Calu3 (cell line): ENCODE data around the gene STK4. TPM values are rescaled to one million over a fixed set of nuclear protein-coding genes. Genes with fewer than 3 reads are reported as not detected.
A peak's percentile ranks its signal among the peaks of the same experiment; 100 is the strongest.

Experiments used
- BruUV-seq: library from RNA; stranded (reverse); fragments of 400-500 nt; replicated peaks from 2 replicates; lab custom pipeline; 2021; lab: Mats Ljungman, UMichigan
- CTCF ChIA-PET: fragments of 300-600 bp; sonication (Branson Sonifier 250); formaldehyde crosslinking; loops from one replicate; lab custom pipeline; 2022; ENCODE audit warnings: antibody characterized with exemption; lab: Charles Lee
- DNase-seq: peaks from one replicate; pipeline ENCODE4 v3.0.0; 2022
- H3K27ac Mint-ChIP-seq: one replicate; pipeline ENCODE4 v1.8.0; 2022; ENCODE audit warnings: mixed read lengths; ENCODE audit not compliant: unreplicated experiment
- H3K27me3 Mint-ChIP-seq: one replicate; pipeline ENCODE4 v1.8.0; 2022; ENCODE audit warnings: mixed read lengths; ENCODE audit not compliant: unreplicated experiment
- H3K36me3 Mint-ChIP-seq: one replicate; pipeline ENCODE4 v1.8.0; 2022; ENCODE audit warnings: mild to moderate bottlenecking, moderate library complexity, mixed read lengths; ENCODE audit not compliant: insufficient read depth, unreplicated experiment
- H3K4me1 Mint-ChIP-seq: one replicate; pipeline ENCODE4 v1.8.0; 2022; ENCODE audit warnings: mild to moderate bottlenecking, low read depth, mixed read lengths; ENCODE audit not compliant: unreplicated experiment
- H3K4me3 Mint-ChIP-seq: one replicate; pipeline ENCODE4 v1.8.0; 2022; ENCODE audit warnings: mild to moderate bottlenecking, low read depth, moderate library complexity, mixed read lengths; ENCODE audit not compliant: unreplicated experiment
- H3K9me3 Mint-ChIP-seq: one replicate; pipeline ENCODE4 v1.8.0; 2022; ENCODE audit warnings: low read depth, mixed read lengths; ENCODE audit not compliant: unreplicated experiment
- CTCF ChIP-seq: fragments of 200-600 bp; IDR thresholded peaks from one replicate; pipeline ENCODE4 v1.8.0; 2022; ENCODE audit warnings: antibody characterized with exemption; ENCODE audit not compliant: unreplicated experiment
- intact Hi-C: fragments of 100-400 bp; cut with micrococcal nuclease; formaldehyde crosslinking; loops from one replicate; pipeline ENCODE4 v1.10.0; 2022; ENCODE audit not compliant: unreplicated experiment
- total RNA-seq: library from RNA; stranded (reverse); gene quantifications from 2 replicates; pipeline ENCODE4 v1.2.3, GENCODE V29; 2022

STK4 gene
- total RNA-seq, 1 experiment from 2014 or later = 53.1 TPM

- H3K36me3 Mint-ChIP-seq = peaks cover 43% of the 10 kb centered on the region
- DNase-seq = no peak
- CTCF ChIA-PET = no interaction called here
- no peak for TF ChIP-seq CTCF
- no peak overlapping the region for H3K4me3 Mint-ChIP-seq
- intact Hi-C loops = no loop called here
- BruUV-seq = no TSS peak
- no peaks in the 10 kb centered on the region for H3K9me3 Mint-ChIP-seq
- H3K4me1 Mint-ChIP-seq = peaks cover 46% of the 10 kb centered on the region
- H3K27ac Mint-ChIP-seq = no peak overlapping the region
- H3K27me3 Mint-ChIP-seq = no peaks in the 10 kb centered on the region
These were observed 4.0 kb downstream of the STK4 start for GRCh38 chr20:44970243-44970757.

GRCh38 chr20:44973053-44973452 lies 6.7 kb downstream of the STK4 start:
- H3K36me3 Mint-ChIP-seq = peaks cover 18% of the 10 kb centered on the region
- peaks cover 25% of the 10 kb centered on the region for H3K4me1 Mint-ChIP-seq

DNA sequence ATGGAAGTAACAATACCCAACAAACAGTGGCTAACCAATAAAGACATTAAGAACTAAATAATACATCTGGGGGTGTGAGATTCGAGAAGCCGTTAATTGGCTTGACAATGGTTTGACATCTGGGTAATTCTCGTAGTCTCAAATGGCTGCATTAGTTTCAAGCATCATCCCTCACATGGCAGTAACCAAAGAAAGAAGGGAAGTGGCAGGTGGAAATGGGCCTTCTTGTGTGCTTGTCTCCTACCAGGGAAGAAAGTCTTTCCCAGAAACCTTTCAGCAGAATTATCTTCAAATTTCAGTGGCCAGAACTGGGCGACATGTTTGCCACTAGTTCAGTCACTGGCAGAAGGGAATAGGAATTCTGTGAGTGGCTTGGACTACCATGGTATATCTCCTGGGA lies 10.4 kb downstream of the STK4 start:
- intact Hi-C loops = no loop called here
- no peak for TF ChIP-seq CTCF
- H3K36me3 Mint-ChIP-seq = peaks cover 46% of the 10 kb centered on the region
- no peak overlapping the region for H3K27ac Mint-ChIP-seq
- CTCF ChIA-PET = no interaction called here
- no peaks in the 10 kb centered on the region for H3K4me1 Mint-ChIP-seq
- no peak overlapping the region for H3K4me3 Mint-ChIP-seq
- BruUV-seq = no TSS peak
- no peaks in the 10 kb centered on the region for H3K9me3 Mint-ChIP-seq
- DNase-seq = no peak
- no peaks in the 10 kb centered on the region for H3K27me3 Mint-ChIP-seq

More at GRCh38 chr20:44973053-44973452, 6.7 kb downstream of the STK4 start:
- H3K9me3 Mint-ChIP-seq = no peaks in the 10 kb centered on the region
- no TSS peak for BruUV-seq
- intact Hi-C loops = no loop called here
- no peak for TF ChIP-seq CTCF
- no peak overlapping the region for H3K27ac Mint-ChIP-seq
- CTCF ChIA-PET = no interaction called here
- DNase-seq = no peak
- no peaks in the 10 kb centered on the region for H3K27me3 Mint-ChIP-seq
- no peak overlapping the region for H3K4me3 Mint-ChIP-seq

GRCh38 chr20:44979090-44979621 lies 12.8 kb downstream of the STK4 start:
- DNase-seq = peak; percentile 17
- H3K9me3 Mint-ChIP-seq = no peaks in the 10 kb centered on the region
- intact Hi-C loops = no loop called here
- no peak overlapping the region for H3K27ac Mint-ChIP-seq
- no peak overlapping the region for H3K4me3 Mint-ChIP-seq
- CTCF ChIA-PET = interaction anchor here (1.4 kb wide), 1 partner anchor 34 kb away, joined by 3 read pairs; no protein-coding TSS in a partner anchor
- BruUV-seq = no TSS peak
- no peaks in the 10 kb centered on the region for H3K4me1 Mint-ChIP-seq
- H3K27me3 Mint-ChIP-seq = no peaks in the 10 kb centered on the region
- H3K36me3 Mint-ChIP-seq = peaks cover 47% of the 10 kb centered on the region
- no peak for TF ChIP-seq CTCF
